Activated naive CD4-positive, alpha-beta T cell treated with anti-CD3 and anti-CD28 coated beads, Interleukin-2, amount 10 ng/mL, durations not matched to agents 7 days and 5 days (primary cell): ENCODE data around the gene SLC35E1.
"Not testable (repeated sequence)": the region's sequence is repeated elsewhere in the genome, so short reads cannot be mapped to it uniquely, and the experiment has no call there.

Experiments used
- CTCF ChIA-PET: fragments of 350-600 bp; sonication (Branson Sonifier 250); formaldehyde crosslinking; loops from one replicate; lab custom pipeline; 2021; ENCODE audit warnings: antibody characterized with exemption; lab: Charles Lee
- DNase-seq: peaks from one replicate; pipeline ENCODE4 v3.0.0-alpha.2; 2020
- H3K27ac Mint-ChIP-seq: one replicate; pipeline ENCODE4 v1.8.0; 2021; ENCODE audit warnings: mild to moderate bottlenecking, moderate library complexity, mixed read lengths
- H3K27me3 Mint-ChIP-seq: one replicate; pipeline ENCODE4 v1.8.0; 2021; ENCODE audit warnings: mild to moderate bottlenecking, mixed read lengths
- H3K36me3 Mint-ChIP-seq: one replicate; pipeline ENCODE4 v1.8.0; 2021; ENCODE audit warnings: mixed read lengths
- H3K4me1 Mint-ChIP-seq: one replicate; pipeline ENCODE4 v1.8.0; 2021; ENCODE audit warnings: mixed read lengths
- H3K4me3 Mint-ChIP-seq: one replicate; pipeline ENCODE4 v1.8.0; 2021; ENCODE audit warnings: mild to moderate bottlenecking, moderate library complexity, mixed read lengths
- H3K9me3 Mint-ChIP-seq: one replicate; pipeline ENCODE4 v1.8.0; 2021; ENCODE audit warnings: mixed read lengths

Gene SLC35E1

GRCh38 chr19:16566702-16567101 lies 5.5 kb downstream of the SLC35E1 start:
- CTCF ChIA-PET, result interaction anchor here (1.0 to 1.5 kb wide), 3 partner anchors 18 to 61 kb away, joined by 3 to 4 read pairs (median 4); partner anchors contain the start of gene MED26
- peaks cover 65% of the 10 kb centered on the region for H3K4me1 Mint-ChIP-seq
- peak overlapping the region; percentile 68 for H3K4me3 Mint-ChIP-seq
- no peak for DNase-seq
- H3K27ac Mint-ChIP-seq, result peak overlapping the region; percentile 99
- H3K36me3 Mint-ChIP-seq, result peaks cover 65% of the 10 kb centered on the region
- peaks cover 2% of the 10 kb centered on the region for H3K9me3 Mint-ChIP-seq
- H3K27me3 Mint-ChIP-seq, result no peaks in the 10 kb centered on the region

- peaks cover 66% of the 10 kb centered on the region for H3K36me3 Mint-ChIP-seq
- peaks cover 61% of the 10 kb centered on the region for H3K4me1 Mint-ChIP-seq
- H3K9me3 Mint-ChIP-seq, result peaks cover 2% of the 10 kb centered on the region
- peak overlapping the region; percentile 99 for H3K27ac Mint-ChIP-seq
- CTCF ChIA-PET, result interaction anchor here (1.0 kb wide), 2 partner anchors 19 to 23 kb away, joined by 3 to 4 read pairs; no protein-coding TSS in a partner anchor
- peak; percentile 93 for DNase-seq
- no peaks in the 10 kb centered on the region for H3K27me3 Mint-ChIP-seq
- H3K4me3 Mint-ChIP-seq, result peak overlapping the region; percentile 68
Observed at GRCh38 chr19:16566161-16566560, 6.1 kb downstream of the SLC35E1 start.

GRCh38 chr19:16564842-16565241 lies 7.4 kb downstream of the SLC35E1 start:
- Mint-ChIP-seq H3K4me3 (no peak overlapping the region), H3K36me3 (peaks cover 68% of the 10 kb centered on the region), H3K27me3 (no peaks in the 10 kb centered on the region), H3K4me1 (peaks cover 50% of the 10 kb centered on the region), H3K27ac (peak overlapping the region; percentile 78), H3K9me3 (peaks cover 2% of the 10 kb centered on the region)
- DNase-seq, result no peak
- CTCF ChIA-PET, result no interaction called here

- Mint-ChIP-seq H3K36me3 (peaks cover 59% of the 10 kb centered on the region), H3K27ac (no peak overlapping the region)
- CTCF ChIA-PET, result interaction anchor here (0.6 to 1.4 kb wide), 3 partner anchors 22 to 1205 kb away, joined by 3 to 7 read pairs (median 3); no protein-coding TSS in a partner anchor
Observed at GRCh38 chr19:16562608-16563025, 9.6 kb downstream of the SLC35E1 start.

GRCh38 chr19:16561382-16561781 lies 10.8 kb downstream of the SLC35E1 start:
- CTCF ChIA-PET, result interaction anchor here (1.4 kb wide), 1 partner anchor 23 kb away, joined by 7 read pairs; no protein-coding TSS in a partner anchor
- no peaks in the 10 kb centered on the region for H3K27me3 Mint-ChIP-seq
- no peak overlapping the region for H3K27ac Mint-ChIP-seq
- no peak overlapping the region for H3K4me3 Mint-ChIP-seq
- H3K4me1 Mint-ChIP-seq, result peaks cover 26% of the 10 kb centered on the region
- DNase-seq, result no peak
- peaks cover 54% of the 10 kb centered on the region for H3K36me3 Mint-ChIP-seq
- peaks cover 1% of the 10 kb centered on the region for H3K9me3 Mint-ChIP-seq

More at GRCh38 chr19:16562608-16563025, 9.6 kb downstream of the SLC35E1 start:
- Mint-ChIP-seq H3K4me1 (peaks cover 35% of the 10 kb centered on the region), H3K27me3 (no peaks in the 10 kb centered on the region), H3K4me3 (no peak overlapping the region), H3K9me3 (peaks cover 2% of the 10 kb centered on the region)
- no peak for DNase-seq

- Mint-ChIP-seq H3K4me1 (peaks cover 21% of the 10 kb centered on the region), H3K9me3 (no peaks in the 10 kb centered on the region), H3K4me3 (no peak overlapping the region), H3K27me3 (no peaks in the 10 kb centered on the region), H3K27ac (no peak overlapping the region), H3K36me3 (peaks cover 50% of the 10 kb centered on the region)
- no peak for DNase-seq
- CTCF ChIA-PET, result no interaction called here
Observed at GRCh38 chr19:16559780-16560276, 12.4 kb downstream of the SLC35E1 start.

GRCh38 chr19:16554776-16555175 lies 17.4 kb downstream of the SLC35E1 start:
- Mint-ChIP-seq H3K36me3 (peaks cover 38% of the 10 kb centered on the region), H3K4me1 (peaks cover 14% of the 10 kb centered on the region), H3K27ac (no peak overlapping the region), H3K9me3 (no peaks in the 10 kb centered on the region), H3K4me3 (no peak overlapping the region), H3K27me3 (no peaks in the 10 kb centered on the region)
- no peak for DNase-seq
- CTCF ChIA-PET, result no interaction called here

GRCh38 chr19:16551902-16552301 lies 20.3 kb downstream of the SLC35E1 start:
- peaks cover 30% of the 10 kb centered on the region for H3K36me3 Mint-ChIP-seq
- CTCF ChIA-PET, result not testable (repeated sequence)

GRCh38 chr19:16548956-16549355 lies 23.3 kb downstream of the SLC35E1 start:
- H3K36me3 Mint-ChIP-seq, result peaks cover 27% of the 10 kb centered on the region
- CTCF ChIA-PET, result no interaction called here
- H3K27me3 Mint-ChIP-seq, result no peaks in the 10 kb centered on the region
- H3K4me1 Mint-ChIP-seq, result peaks cover 18% of the 10 kb centered on the region
- no peaks in the 10 kb centered on the region for H3K9me3 Mint-ChIP-seq
- no peak overlapping the region for H3K4me3 Mint-ChIP-seq
- no peak overlapping the region for H3K27ac Mint-ChIP-seq
- no peak for DNase-seq

More at GRCh38 chr19:16551902-16552301, 20.3 kb downstream of the SLC35E1 start:
- H3K27ac Mint-ChIP-seq, H3K27me3 Mint-ChIP-seq, DNase-seq, H3K9me3 Mint-ChIP-seq, H3K4me3 Mint-ChIP-seq: not testable (repeated sequence)
- H3K4me1 Mint-ChIP-seq, result peaks cover 16% of the 10 kb centered on the region

- Mint-ChIP-seq H3K36me3 (peaks cover 19% of the 10 kb centered on the region), H3K9me3 (no peaks in the 10 kb centered on the region), H3K27me3 (no peaks in the 10 kb centered on the region), H3K27ac (no peak overlapping the region), H3K4me1 (peaks cover 42% of the 10 kb centered on the region), H3K4me3 (peak overlapping the region; percentile 1)
- no peak for DNase-seq
- CTCF ChIA-PET, result no interaction called here
Observed at GRCh38 chr19:16544473-16545231, 27.6 kb downstream of the SLC35E1 start.

GRCh38 chr19:16543734-16544133 lies 28.5 kb downstream of the SLC35E1 start:
- DNase-seq, H3K27me3 Mint-ChIP-seq, H3K9me3 Mint-ChIP-seq: not testable (repeated sequence)
- peaks cover 45% of the 10 kb centered on the region for H3K4me1 Mint-ChIP-seq
- peaks cover 23% of the 10 kb centered on the region for H3K36me3 Mint-ChIP-seq
- peak overlapping the region; percentile 85 for H3K27ac Mint-ChIP-seq
- CTCF ChIA-PET, result interaction anchor here (1.3 kb wide), 1 partner anchor 22 kb away, joined by 4 read pairs; no protein-coding TSS in a partner anchor
- peak overlapping the region; percentile 87 for H3K4me3 Mint-ChIP-seq

- Mint-ChIP-seq H3K9me3 (no peaks in the 10 kb centered on the region), H3K27ac (peak overlapping the region; percentile 85), H3K4me1 (peaks cover 53% of the 10 kb centered on the region), H3K36me3 (peaks cover 31% of the 10 kb centered on the region), H3K4me3 (peak overlapping the region; percentile 87), H3K27me3 (no peaks in the 10 kb centered on the region)
- CTCF ChIA-PET, result interaction anchor here (0.8 to 1.3 kb wide), 2 partner anchors 23 to 69 kb away, joined by 3 to 4 read pairs; no protein-coding TSS in a partner anchor
- DNase-seq, result peak; percentile 27
Observed at GRCh38 chr19:16542910-16543472, 29.2 kb downstream of the SLC35E1 start.

GRCh38 chr19:16542045-16542909 lies 29.9 kb downstream of the SLC35E1 start, which contains the start of gene CHERP:
CHERP (minus strand) TSS chr19:16542437; CDS start chr19:16542378, 59 bp downstream.
- peak; percentile 96 for DNase-seq
- Mint-ChIP-seq H3K27ac (peak within 1 kb of the TSS; percentile 85), H3K9me3 (no peaks in the 10 kb centered on the region), H3K4me3 (peak within 1 kb of the TSS; percentile 87), H3K36me3 (peaks cover 35% of the 10 kb centered on the region), H3K4me1 (peaks cover 57% of the 10 kb centered on the region), H3K27me3 (no peaks in the 10 kb centered on the region)
- CTCF ChIA-PET, result interaction anchor here (0.8 to 1.3 kb wide), 2 partner anchors 24 to 70 kb away, joined by 3 to 4 read pairs; no protein-coding TSS in a partner anchor
